Ascending aorta (tissue), 2 donors: ENCODE measurements around the gene CYP2B6. TPM values are rescaled to one million over a fixed set of nuclear protein-coding genes. Genes with fewer than 3 reads are reported as not detected.
A peak's percentile ranks its signal among the peaks of the same experiment; 100 is the strongest.
"Not testable (repeated sequence)": the region's sequence is repeated elsewhere in the genome, so short reads cannot be mapped to it uniquely, and the experiment has no call there.

Source experiments
- DNase-seq, 2 donors: peaks; one replicate each; pipeline ENCODE4 v3.0.0-alpha.2; 2019; ENCODE audit warnings: low spot score in 2 of 2
- H3K27ac ChIP-seq, 2 donors: fragments of 200-600 bp; sonication (generic); one replicate each; pipeline ENCODE4 v1.5.1; 2016 to 2017; ENCODE audit warnings: mild to moderate bottlenecking in 1 of 2
- H3K27me3 ChIP-seq: fragments of 200-600 bp; sonication (generic); one replicate; pipeline ENCODE4 v1.5.1; 2017
- H3K36me3 ChIP-seq, 2 donors: fragments of 200-600 bp; sonication (generic); one replicate each; pipeline ENCODE4 v1.5.1; 2016
- H3K4me1 ChIP-seq, 2 donors: fragments of 200-600 bp; sonication (generic); one replicate each; pipeline ENCODE4 v1.5.1; 2016 to 2017; ENCODE audit warnings: mild to moderate bottlenecking in 1 of 2
- H3K4me3 ChIP-seq, 2 donors: fragments of 200-600 bp; sonication (generic); one replicate each; pipeline ENCODE4 v1.5.1; 2016 to 2017; ENCODE audit warnings: mild to moderate bottlenecking in 1 of 2
- H3K9me3 ChIP-seq, 2 donors: fragments of 200-600 bp; sonication (generic); one replicate each; pipeline ENCODE4 v1.5.1; 2016
- intact Hi-C: fragments of 100-400 bp; cut with DNase I; formaldehyde crosslinking; loops from one replicate; pipeline ENCODE4 v1.15.1; 2023
- total RNA-seq: library from RNA; depleted of rRNA; stranded (reverse); fragments of >200 nt; gene quantifications from one replicate; pipeline ENCODE4 v1.1.0, GENCODE V29; 2016
- TF ChIP-seq, protein P1 (sequence below), 3 experiments: fragments of 200-600 bp in 2 of 3; fragments of 450-650 bp in 1 of 3; sonication (generic) in 2 of 3; IDR thresholded peaks; one replicate each; pipeline ENCODE4 v1.5.1; 2016 to 2019; ENCODE audit warnings: antibody characterized with exemption in 3 of 3, mild to moderate bottlenecking in 1 of 3, moderate library complexity in 1 of 3

The CYP2B6 gene
- total RNA-seq, 1 donor from 2014 or later, result not detected

DNA sequence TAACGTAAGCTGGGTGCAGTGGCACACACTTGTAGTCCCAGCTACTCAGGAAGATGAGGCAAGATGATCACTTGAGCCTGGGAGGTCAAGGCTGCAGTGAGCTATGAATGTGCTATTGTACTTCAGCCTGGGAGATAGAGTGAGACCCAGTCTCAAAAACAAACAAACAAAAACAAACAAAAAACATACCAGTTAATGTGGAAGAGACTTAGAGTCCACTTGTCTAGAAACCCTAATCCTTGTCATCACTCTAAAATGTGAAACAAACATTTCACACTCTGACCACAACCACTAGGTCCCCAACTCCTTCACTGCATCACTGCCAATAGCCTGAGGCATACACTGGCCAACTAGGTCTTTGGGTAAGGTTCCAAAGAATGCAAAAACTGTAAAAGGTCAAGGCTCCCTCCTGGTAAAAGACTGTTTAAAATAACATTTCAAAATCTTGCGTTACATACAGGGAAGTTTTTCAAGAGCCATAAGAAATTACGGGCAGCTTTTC is 28.6 kb upstream of the CYP2B6 start:
- Histone ChIP-seq H3K36me3 (no peaks in the 10 kb centered on the region), H3K9me3 (no peaks in the 10 kb centered on the region), H3K27ac (no peak overlapping the region), H3K4me3 (no peak overlapping the region), H3K4me1 (no peaks in the 10 kb centered on the region), H3K27me3 (no peaks in the 10 kb centered on the region)
- intact Hi-C loops, result no loop called here
- DNase-seq, result no peak
- TF ChIP-seq, protein P1, sequence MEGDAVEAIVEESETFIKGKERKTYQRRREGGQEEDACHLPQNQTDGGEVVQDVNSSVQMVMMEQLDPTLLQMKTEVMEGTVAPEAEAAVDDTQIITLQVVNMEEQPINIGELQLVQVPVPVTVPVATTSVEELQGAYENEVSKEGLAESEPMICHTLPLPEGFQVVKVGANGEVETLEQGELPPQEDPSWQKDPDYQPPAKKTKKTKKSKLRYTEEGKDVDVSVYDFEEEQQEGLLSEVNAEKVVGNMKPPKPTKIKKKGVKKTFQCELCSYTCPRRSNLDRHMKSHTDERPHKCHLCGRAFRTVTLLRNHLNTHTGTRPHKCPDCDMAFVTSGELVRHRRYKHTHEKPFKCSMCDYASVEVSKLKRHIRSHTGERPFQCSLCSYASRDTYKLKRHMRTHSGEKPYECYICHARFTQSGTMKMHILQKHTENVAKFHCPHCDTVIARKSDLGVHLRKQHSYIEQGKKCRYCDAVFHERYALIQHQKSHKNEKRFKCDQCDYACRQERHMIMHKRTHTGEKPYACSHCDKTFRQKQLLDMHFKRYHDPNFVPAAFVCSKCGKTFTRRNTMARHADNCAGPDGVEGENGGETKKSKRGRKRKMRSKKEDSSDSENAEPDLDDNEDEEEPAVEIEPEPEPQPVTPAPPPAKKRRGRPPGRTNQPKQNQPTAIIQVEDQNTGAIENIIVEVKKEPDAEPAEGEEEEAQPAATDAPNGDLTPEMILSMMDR (IDR thresholded peaks at IDR 0.05), result no peak

DNA sequence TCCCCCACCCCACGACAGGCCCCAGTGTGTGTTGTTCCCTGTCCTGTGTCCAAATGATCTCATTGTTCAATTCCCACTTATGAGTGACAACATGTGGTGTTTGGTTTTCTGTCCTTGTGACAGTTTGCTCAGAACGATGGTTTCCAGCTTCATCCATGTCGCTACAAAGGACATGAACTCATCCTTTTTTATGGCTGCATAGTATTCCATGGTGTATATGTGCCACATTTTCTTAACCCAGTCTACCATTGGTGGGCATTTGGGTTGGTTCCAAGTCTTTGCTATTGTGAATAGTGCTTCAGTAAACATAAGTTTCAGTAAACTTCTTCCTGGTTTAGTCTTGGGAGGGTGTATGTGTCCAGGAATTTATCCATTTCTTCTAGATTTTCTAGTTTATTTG is 26.7 kb upstream of the CYP2B6 start:
- intact Hi-C loops, H3K27ac ChIP-seq, H3K36me3 ChIP-seq, H3K4me1 ChIP-seq, DNase-seq, H3K9me3 ChIP-seq, H3K4me3 ChIP-seq, H3K27me3 ChIP-seq: not testable (repeated sequence)

DNA sequence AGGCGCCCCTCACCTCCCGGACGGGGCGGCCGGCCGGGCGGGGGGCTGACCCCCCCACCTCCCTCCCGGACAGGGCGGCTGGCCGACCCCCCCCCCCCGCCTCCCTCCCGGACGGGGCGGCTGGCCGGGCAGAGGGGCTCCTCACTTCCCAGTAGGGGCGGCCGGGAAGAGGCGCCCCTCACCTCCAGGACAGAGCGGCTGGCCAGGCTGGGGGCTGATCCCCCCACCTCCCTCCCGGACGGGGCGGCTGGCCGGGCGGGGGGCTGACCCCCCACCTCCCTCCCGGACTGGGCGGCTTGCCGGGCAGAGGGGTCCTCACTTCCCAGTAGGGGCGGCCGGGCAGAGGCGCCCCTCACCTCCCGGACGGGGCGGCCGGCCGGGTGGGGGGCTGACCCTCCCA is 25.7 kb upstream of the CYP2B6 start:
- H3K4me3 ChIP-seq, H3K36me3 ChIP-seq, H3K27me3 ChIP-seq, H3K9me3 ChIP-seq, H3K27ac ChIP-seq, H3K4me1 ChIP-seq, intact Hi-C loops, DNase-seq: not testable (repeated sequence)

DNA sequence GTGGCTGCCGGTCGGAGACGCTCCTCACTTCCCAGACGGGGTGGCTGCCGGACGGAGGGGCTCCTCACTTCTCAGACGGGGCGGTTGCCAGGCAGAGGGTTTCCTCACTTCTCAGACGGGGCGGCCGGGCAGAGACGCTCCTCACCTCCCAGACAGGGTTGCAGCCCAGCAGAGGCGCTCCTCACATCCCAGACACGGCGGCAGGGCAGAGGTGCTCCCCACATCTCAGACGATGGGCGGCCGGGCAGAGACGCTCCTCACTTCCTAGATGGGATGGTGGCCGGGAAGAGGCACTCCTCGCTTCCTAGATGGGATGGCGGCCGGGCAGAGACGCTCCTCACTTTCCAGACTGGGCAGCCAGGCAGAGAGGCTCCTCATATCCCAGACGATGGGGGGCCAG is 24.5 kb upstream of the CYP2B6 start:
- intact Hi-C loops, H3K36me3 ChIP-seq, H3K27ac ChIP-seq, H3K4me3 ChIP-seq, H3K9me3 ChIP-seq, DNase-seq, H3K4me1 ChIP-seq, H3K27me3 ChIP-seq: not testable (repeated sequence)

DNA sequence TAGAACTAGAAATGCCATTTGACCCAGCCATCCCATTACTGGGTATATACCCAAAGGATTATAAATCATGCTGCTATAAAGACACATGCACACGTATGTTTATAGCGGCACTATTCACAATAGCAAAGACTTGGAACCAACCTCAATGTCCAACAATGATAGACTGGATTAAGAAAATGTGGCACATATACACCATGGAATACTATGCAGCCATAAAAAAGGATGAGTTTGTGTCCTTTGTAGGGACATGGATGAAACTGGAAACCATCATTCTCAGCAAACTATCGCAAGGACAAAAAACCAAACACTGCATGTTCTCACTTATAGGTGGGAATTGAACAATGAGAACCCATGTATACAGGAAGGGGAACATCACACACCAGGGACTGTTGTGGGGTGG is 23.0 kb upstream of the CYP2B6 start:
- H3K4me1 ChIP-seq, H3K4me3 ChIP-seq, H3K9me3 ChIP-seq, intact Hi-C loops, H3K27me3 ChIP-seq, H3K27ac ChIP-seq, DNase-seq, H3K36me3 ChIP-seq: not testable (repeated sequence)

DNA sequence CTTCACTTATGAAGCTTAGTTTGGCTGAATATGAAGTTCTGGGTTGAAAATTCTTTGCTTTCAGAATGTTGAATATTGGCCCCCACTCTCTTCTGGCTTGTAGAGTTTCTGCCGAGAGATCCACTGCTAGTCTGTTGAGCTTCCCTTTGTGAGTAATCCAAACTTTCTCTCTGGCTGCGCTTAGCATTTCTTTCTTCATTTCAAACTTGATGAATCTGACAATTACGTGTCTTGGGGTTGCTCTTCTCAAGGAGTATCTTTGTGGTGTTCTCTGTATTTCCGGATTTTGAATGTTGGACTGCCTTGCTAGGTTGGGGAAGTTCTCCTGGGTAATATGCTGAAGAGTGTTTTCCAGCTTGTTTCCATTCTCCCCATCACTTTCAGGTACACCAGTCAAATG is 21.4 kb upstream of the CYP2B6 start:
- H3K27me3 ChIP-seq, DNase-seq, H3K4me1 ChIP-seq, H3K27ac ChIP-seq, H3K36me3 ChIP-seq, H3K4me3 ChIP-seq, H3K9me3 ChIP-seq: not testable (repeated sequence)
- intact Hi-C loops, result loop anchor here (10.0 kb wide), 1 partner anchor 335 kb away; no protein-coding TSS in a partner anchor

DNA sequence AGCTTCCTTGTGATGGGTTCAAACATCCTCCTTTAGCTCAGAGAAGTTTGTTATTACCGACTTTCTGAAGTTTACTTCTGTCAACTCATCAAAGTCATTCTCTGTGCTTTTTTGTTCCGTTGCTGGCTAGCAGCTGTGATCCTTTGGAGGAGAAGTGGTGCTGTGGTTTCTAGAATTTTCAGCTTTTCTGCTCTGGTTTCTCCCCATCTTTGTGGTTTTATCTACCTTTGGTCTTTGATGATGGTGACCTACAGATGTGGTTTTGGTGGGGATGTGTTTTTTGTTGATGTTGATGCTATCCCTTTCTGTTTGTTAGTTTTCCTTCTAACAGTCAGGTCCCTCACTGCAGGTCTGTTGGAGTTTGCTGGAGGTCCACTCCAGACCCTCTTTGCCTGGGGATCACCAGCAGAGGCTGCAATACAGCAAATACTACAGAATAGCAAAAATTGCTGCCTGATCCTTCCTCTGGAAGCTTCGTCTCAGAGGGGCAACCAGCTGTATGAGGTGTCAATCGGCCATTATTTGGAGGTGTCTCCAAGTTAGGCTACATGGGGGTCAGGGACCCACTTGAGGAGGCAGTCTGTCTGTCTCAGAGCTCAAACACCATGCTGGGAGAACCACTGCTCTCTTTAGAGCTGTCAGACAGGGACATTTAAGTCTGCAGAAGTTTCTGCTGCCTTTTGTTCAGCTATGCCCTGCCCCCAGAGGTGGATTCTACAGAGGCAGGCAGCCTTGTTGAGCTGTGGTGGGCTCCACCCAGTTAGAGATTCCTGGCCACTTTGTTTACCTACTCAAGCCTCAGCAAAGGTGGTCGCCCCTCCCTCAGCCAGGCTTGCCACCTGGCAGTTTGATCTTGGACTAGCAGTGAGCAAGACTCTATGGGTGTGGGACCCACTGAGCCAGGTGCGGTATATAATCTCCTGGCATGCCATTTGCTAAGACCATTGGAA is 20.4 kb upstream of the CYP2B6 start:
- H3K36me3 ChIP-seq, H3K9me3 ChIP-seq, DNase-seq, H3K4me3 ChIP-seq, H3K27ac ChIP-seq, H3K27me3 ChIP-seq, H3K4me1 ChIP-seq: not testable (repeated sequence)
- intact Hi-C loops, result loop anchor here (10.0 kb wide), 1 partner anchor 334 kb away; no protein-coding TSS in a partner anchor

DNA sequence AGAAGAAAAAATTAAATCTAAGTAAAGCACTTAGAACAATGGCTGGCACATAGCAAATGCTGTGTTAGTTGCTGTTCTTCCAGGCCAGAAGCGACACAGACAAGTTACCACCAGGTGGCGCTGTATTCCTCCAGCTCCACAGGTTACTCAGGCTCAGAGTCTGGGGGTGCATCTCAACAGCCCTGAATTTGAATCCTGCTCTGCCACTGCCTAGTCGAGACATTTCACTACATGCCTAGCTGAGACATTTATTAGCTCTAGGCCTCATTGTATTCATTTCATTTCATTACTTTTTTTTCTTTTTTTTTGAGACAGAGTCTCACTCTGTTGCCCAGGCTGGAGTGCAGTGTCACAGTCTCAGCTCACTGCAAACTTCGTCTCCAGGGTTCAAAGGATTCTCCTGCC is 16.4 kb upstream of the CYP2B6 start:
- H3K27me3 ChIP-seq, result no peaks in the 10 kb centered on the region
- TF ChIP-seq, protein P1 (IDR thresholded peaks at IDR 0.05), result peak; percentile 23 to 72 (median 62)
- H3K27ac ChIP-seq, result no peak overlapping the region
- H3K9me3 ChIP-seq, result no peaks in the 10 kb centered on the region
- intact Hi-C loops, result loop anchor here (10.0 kb wide), 1 partner anchor 330 kb away; no protein-coding TSS in a partner anchor
- H3K4me1 ChIP-seq, result no peaks in the 10 kb centered on the region
- peak in 1 of 2 donors; percentile 73 for DNase-seq
- H3K36me3 ChIP-seq, result no peaks in the 10 kb centered on the region
- H3K4me3 ChIP-seq, result no peak overlapping the region
